Breast epithelium (tissue), 4 donors: ENCODE results near the gene KRT76. TPM values are rescaled to one million over a fixed set of nuclear protein-coding genes. Genes with fewer than 3 reads are reported as not detected.

Experiments
- DNase-seq, 2 donors: peaks; one replicate each; pipeline ENCODE4 v3.0.0-alpha.2; 2019; ENCODE audit warnings: low spot score in 2 of 2
- H3K27ac ChIP-seq, 2 donors: fragments of 200-600 bp; sonication (generic) in 1 of 2; one replicate each; pipeline ENCODE4 v1.5.1; 2016 to 2019; ENCODE audit warnings: mild to moderate bottlenecking in 1 of 2
- H3K27me3 ChIP-seq, 2 donors: fragments of 200-600 bp; sonication (generic) in 1 of 2; one replicate each; pipeline versions ENCODE4 v1.5.1 to v1.6.0; 2017 to 2019; ENCODE audit warnings: control low read depth in 1 of 2, mild to moderate bottlenecking in 1 of 2
- H3K36me3 ChIP-seq: fragments of 200-600 bp; one replicate; pipeline ENCODE4 v1.5.1; 2019
- H3K4me1 ChIP-seq, 2 donors: fragments of 200-600 bp; sonication (generic); one replicate each; pipeline ENCODE4 v1.5.1; 2016 to 2019; ENCODE audit warnings: control low read depth in 1 of 2
- H3K4me3 ChIP-seq, 3 donors: fragments of 200-600 bp; sonication (generic); 1 replicate in 2 of 3; 2 replicates in 1 of 3; pipeline ENCODE4 v1.5.1; 2016 to 2019; ENCODE audit warnings: mild to moderate bottlenecking in 3 of 3, moderate library complexity in 2 of 3
- H3K9me3 ChIP-seq, 2 donors: fragments of 200-600 bp; sonication (generic) in 1 of 2; one replicate each; pipeline ENCODE4 v1.5.1; 2016 to 2019; ENCODE audit warnings: control low read depth in 1 of 2
- POLR2A ChIP-seq: fragments of 450-650 bp; IDR thresholded peaks from one replicate; pipeline ENCODE4 v1.6.1; 2016; ENCODE audit warnings: antibody characterized with exemption, mild to moderate bottlenecking, moderate library complexity
- POLR2AphosphoS5 ChIP-seq, 3 donors: sonication (generic); formaldehyde crosslinking; IDR thresholded peaks; one replicate each; pipeline ENCODE4 v1.6.1; 2017; ENCODE audit warnings: antibody characterized with exemption in 3 of 3
- intact Hi-C: fragments of 100-400 bp; cut with DNase I; formaldehyde crosslinking; loops from one replicate; pipeline ENCODE4 v1.15.1; 2023; ENCODE audit warnings: low total_unique reads
- total RNA-seq, 3 donors: library from RNA; depleted of rRNA; stranded (reverse); fragments of >200 nt; gene quantifications; one replicate each; pipeline ENCODE4 v1.1.0, GENCODE V29; 2016
- TF ChIP-seq, protein P1 (sequence below), 3 donors: fragments of 450-650 bp; IDR thresholded peaks; one replicate each; pipeline ENCODE4 v1.5.1; 2016 to 2017; ENCODE audit warnings: antibody characterized with exemption in 3 of 3, mild to moderate bottlenecking in 3 of 3, moderate library complexity in 3 of 3

KRT76 gene
- total RNA-seq, 3 donors from 2014 or later = not detected

- Histone ChIP-seq H3K4me3 (no peak overlapping the region), H3K27me3 (peaks cover 0 to 8% of the 10 kb centered on the region in 2 donors), H3K4me1 (no peaks in the 10 kb centered on the region), H3K36me3 (no peaks in the 10 kb centered on the region), H3K27ac (no peak overlapping the region), H3K9me3 (no peaks in the 10 kb centered on the region)
- DNase-seq = no peak
- intact Hi-C loops = no loop called here
- TF ChIP-seq, protein P1, sequence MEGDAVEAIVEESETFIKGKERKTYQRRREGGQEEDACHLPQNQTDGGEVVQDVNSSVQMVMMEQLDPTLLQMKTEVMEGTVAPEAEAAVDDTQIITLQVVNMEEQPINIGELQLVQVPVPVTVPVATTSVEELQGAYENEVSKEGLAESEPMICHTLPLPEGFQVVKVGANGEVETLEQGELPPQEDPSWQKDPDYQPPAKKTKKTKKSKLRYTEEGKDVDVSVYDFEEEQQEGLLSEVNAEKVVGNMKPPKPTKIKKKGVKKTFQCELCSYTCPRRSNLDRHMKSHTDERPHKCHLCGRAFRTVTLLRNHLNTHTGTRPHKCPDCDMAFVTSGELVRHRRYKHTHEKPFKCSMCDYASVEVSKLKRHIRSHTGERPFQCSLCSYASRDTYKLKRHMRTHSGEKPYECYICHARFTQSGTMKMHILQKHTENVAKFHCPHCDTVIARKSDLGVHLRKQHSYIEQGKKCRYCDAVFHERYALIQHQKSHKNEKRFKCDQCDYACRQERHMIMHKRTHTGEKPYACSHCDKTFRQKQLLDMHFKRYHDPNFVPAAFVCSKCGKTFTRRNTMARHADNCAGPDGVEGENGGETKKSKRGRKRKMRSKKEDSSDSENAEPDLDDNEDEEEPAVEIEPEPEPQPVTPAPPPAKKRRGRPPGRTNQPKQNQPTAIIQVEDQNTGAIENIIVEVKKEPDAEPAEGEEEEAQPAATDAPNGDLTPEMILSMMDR (IDR thresholded peaks at IDR 0.05) = no peak
- no peak for TF ChIP-seq POLR2A
- TF ChIP-seq POLR2AphosphoS5 (IDR thresholded peaks at IDR 0.05) = no peak
These were observed 11.2 kb upstream of the KRT76 start for GRCh38 chr12:52788192-52788875.

DNA sequence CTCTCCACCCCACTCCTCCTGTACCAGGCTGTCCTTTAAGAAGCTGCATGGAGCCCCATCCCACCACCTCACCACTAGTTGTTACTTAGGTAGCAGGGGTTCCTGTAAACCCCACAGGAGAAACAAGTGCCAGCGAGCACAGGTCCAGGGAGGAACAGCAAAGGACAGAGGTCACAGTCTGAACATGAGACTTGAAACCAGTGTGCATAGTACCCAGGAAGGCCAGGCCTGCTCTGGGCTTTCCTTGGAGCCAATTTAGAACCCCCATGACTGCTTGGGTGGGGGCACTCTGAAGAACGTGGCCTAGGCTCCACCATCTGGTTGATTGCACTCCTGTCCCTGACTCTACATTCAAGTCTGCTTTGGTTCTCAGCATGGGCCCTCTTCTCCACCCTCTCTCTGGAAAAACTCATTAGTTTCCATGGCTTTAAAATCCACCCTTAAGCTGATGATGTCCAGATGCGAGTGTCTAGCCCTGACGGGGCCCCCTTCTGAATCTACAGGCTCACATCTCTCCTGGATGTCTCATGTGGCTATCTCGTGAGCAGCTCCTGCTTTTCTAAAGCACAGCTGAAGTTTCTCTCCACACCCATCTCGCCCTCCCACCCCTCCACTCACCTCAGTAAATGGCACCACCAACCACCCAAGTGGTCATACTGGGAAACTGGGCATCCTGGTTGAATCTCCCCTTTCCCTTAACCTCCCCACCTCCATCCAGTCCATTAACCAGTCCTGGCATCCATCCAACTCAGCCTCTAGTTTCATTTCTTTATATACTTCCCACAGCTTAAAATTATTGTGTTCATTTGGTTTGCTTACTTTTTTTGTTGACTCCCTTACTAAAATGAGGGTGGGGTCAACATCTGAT, 10.4 kb upstream of the KRT76 start:
- Histone ChIP-seq H3K27ac (no peak overlapping the region), H3K9me3 (no peaks in the 10 kb centered on the region), H3K4me3 (no peak overlapping the region), H3K36me3 (no peaks in the 10 kb centered on the region), H3K4me1 (no peaks in the 10 kb centered on the region), H3K27me3 (peaks cover 0 to 8% of the 10 kb centered on the region in 2 donors)
- no peak for DNase-seq
- TF ChIP-seq, protein P1 (IDR thresholded peaks at IDR 0.05) = no peak
- TF ChIP-seq POLR2A (no peak), POLR2AphosphoS5 (IDR thresholded peaks at IDR 0.05) (no peak)
- intact Hi-C loops = no loop called here

DNA sequence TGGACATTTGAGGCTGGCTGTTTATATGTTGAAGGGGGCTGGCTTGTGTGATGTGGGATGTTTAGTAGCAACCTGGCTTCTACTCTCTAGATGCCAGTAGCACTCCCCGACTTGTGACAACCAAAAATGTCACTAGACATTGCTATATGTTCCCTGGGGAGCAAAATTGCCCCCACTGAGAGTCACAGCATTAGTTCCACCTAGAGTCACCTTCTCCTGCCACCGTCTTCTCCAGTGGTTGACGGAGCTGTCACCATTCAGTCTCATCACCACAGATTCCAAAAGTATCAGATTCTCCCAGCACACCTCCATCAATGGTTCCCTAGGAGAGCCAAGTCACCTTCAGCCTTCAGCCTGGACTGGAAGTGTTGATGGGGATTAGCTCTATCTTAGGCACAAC, 7.8 kb upstream of the KRT76 start:
- no peak for DNase-seq
- TF ChIP-seq, protein P1 (IDR thresholded peaks at IDR 0.05) = no peak
- TF ChIP-seq POLR2AphosphoS5 (IDR thresholded peaks at IDR 0.05) (no peak), POLR2A (no peak)
- H3K4me1 ChIP-seq = no peaks in the 10 kb centered on the region
- H3K9me3 ChIP-seq = no peaks in the 10 kb centered on the region
- peaks cover 0 to 4% of the 10 kb centered on the region in 2 donors for H3K27me3 ChIP-seq
- no peaks in the 10 kb centered on the region for H3K36me3 ChIP-seq
- no peak overlapping the region for H3K27ac ChIP-seq
- intact Hi-C loops = no loop called here
- no peak overlapping the region for H3K4me3 ChIP-seq

DNA sequence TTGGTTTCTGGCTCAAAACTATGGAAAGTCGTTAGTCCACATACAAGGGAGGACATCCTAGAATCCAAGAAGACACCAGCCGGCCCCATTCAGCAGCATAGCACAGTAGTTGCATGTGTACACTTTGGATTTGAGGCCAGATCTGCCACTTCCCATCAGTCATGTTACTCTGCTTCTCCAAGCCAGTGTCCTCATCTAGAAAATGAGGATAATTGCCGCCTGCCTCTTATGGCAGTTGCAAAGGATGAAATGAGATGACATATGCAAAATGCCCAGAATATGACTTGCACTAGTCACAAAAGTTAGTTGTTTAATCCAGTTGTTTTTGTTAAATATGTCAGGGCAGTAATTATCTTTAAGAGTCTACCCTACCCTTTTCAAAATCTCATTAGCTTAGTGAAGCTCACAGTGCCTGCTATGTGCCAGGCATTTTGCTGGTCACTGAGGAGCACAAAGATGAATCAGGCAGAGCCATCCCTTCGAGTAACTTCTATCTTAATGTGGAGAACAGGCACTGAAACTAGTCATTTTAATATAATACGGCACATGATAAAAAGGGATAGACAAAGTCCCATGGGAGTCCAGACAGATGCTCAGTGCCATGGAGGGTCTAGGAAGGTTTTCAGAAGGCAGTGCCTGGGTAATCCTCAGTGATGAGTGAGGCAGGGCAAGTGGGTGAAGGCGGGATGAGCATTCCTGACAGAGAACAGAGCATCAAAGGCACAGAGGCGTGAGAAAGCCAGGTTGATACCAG, 6.6 kb upstream of the KRT76 start:
- H3K36me3 ChIP-seq = no peaks in the 10 kb centered on the region
- H3K9me3 ChIP-seq = no peaks in the 10 kb centered on the region
- H3K4me1 ChIP-seq = no peaks in the 10 kb centered on the region
- TF ChIP-seq POLR2A = no peak
- TF ChIP-seq, protein P1 (IDR thresholded peaks at IDR 0.05) = no peak
- TF ChIP-seq POLR2AphosphoS5 (IDR thresholded peaks at IDR 0.05) = no peak
- H3K27me3 ChIP-seq = peaks cover 0 to 4% of the 10 kb centered on the region in 2 donors
- intact Hi-C loops = no loop called here
- H3K4me3 ChIP-seq = no peak overlapping the region
- no peak overlapping the region for H3K27ac ChIP-seq
- no peak for DNase-seq
